Gastroesophageal sphincter (tissue), 4 donors: ENCODE measurements around the gene ABCC2. TPM values are rescaled to one million over a fixed set of nuclear protein-coding genes. Genes with fewer than 3 reads are reported as not detected.
"Not testable (repeated sequence)": the region's sequence is repeated elsewhere in the genome, so short reads cannot be mapped to it uniquely, and the experiment has no call there.

ENCODE experiments used
- ATAC-seq: fragments of 150-250 bp; one replicate; pipeline ENCODE4 v1.9.1; 2016; ENCODE audit warnings: mild to moderate bottlenecking, moderate library complexity
- H3K27ac ChIP-seq, 4 donors: fragments of 200-600 bp; sonication (generic) in 3 of 4; 1 replicate in 3 of 4; 2 replicates in 1 of 4; pipeline ENCODE4 v1.5.1; 2016 to 2019
- H3K27me3 ChIP-seq: fragments of 200-600 bp; sonication (generic); one replicate; pipeline ENCODE4 v1.5.1; 2019
- H3K36me3 ChIP-seq, 2 donors: fragments of 200-600 bp; sonication (generic); one replicate each; pipeline ENCODE4 v1.5.1; 2019; ENCODE audit warnings: control low read depth in 1 of 2
- H3K4me1 ChIP-seq, 3 donors: fragments of 200-600 bp; sonication (generic); 1 replicate in 2 of 3; 2 replicates in 1 of 3; pipeline ENCODE4 v1.5.1; 2016 to 2019; ENCODE audit warnings: control low read depth in 2 of 3
- H3K4me3 ChIP-seq, 2 donors: fragments of 200-600 bp; sonication (generic); one replicate each; pipeline ENCODE4 v1.5.1; 2019; ENCODE audit warnings: mild to moderate bottlenecking in 1 of 2, moderate library complexity in 1 of 2
- H3K9me3 ChIP-seq, 3 donors: fragments of 200-600 bp; sonication (generic); one replicate each; pipeline ENCODE4 v1.5.1; 2017 to 2019; ENCODE audit warnings: control low read depth in 2 of 3
- EP300 ChIP-seq: sonication (generic); formaldehyde crosslinking; IDR thresholded peaks from one replicate; pipeline ENCODE4 v1.6.1; 2017; ENCODE audit warnings: antibody characterized with exemption, mild to moderate bottlenecking
- POLR2A ChIP-seq, 2 donors: fragments of 450-650 bp; IDR thresholded peaks; one replicate each; pipeline ENCODE4 v1.6.1; 2017; ENCODE audit warnings: antibody characterized with exemption in 2 of 2, mild to moderate bottlenecking in 2 of 2, moderate library complexity in 1 of 2
- POLR2AphosphoS5 ChIP-seq: sonication (generic); formaldehyde crosslinking; IDR thresholded peaks from one replicate; pipeline ENCODE4 v1.6.1; 2017; ENCODE audit warnings: antibody characterized with exemption
- WGBS, 2 donors: methylation state at CpG; one replicate each; pipeline ENCODE4 v1.1.5; 2018; ENCODE audit warnings: low coverage in 1 of 2; 5-methylcytosine and 5-hydroxymethylcytosine counted together
- total RNA-seq, 4 donors: library from RNA; depleted of rRNA; stranded (reverse); fragments of >200 nt; gene quantifications; one replicate each; pipeline ENCODE4 v1.1.0, GENCODE V29; 2016
- TF ChIP-seq, protein P1 (sequence below), 4 experiments: fragments of 200-600 bp in 2 of 4; fragments of 450-650 bp in 2 of 4; sonication (generic) in 1 of 4; IDR thresholded peaks; one replicate each; pipeline ENCODE4 v1.5.1; 2017 to 2019; ENCODE audit warnings: antibody characterized with exemption in 4 of 4, mild to moderate bottlenecking in 2 of 4, moderate library complexity in 2 of 4

The ABCC2 gene
- total RNA-seq, 4 donors from 2014 or later: 0.46 to 1.5 (median 0.73) TPM

DNA sequence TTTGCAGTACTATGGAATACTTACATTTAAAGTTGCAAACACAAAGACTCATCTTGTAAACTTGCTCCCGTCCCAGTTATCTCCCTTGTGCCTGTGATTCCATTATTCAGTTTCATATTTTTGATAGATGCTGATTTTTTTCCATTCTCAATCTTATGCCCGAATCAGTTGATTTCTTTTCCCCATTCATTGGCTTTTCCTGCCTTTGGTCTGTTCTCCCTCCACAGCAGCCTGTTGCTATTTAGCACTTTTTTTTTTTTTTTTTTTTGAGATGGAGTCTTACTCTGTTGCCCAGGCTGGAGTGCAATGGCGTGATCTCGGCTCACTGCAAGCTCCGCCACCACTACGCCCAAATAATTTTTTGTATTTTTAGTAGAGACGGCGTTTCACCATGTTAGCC, 78.0 kb downstream of the ABCC2 start:
- 82 to 92% methylated on average over 4 to 6 of the region's 8 CpGs for WGBS, 2 donors
- ATAC-seq: no peak
- H3K4me3 ChIP-seq: no peak overlapping the region
- H3K36me3 ChIP-seq: no peaks in the 10 kb centered on the region
- H3K27ac ChIP-seq: no peak overlapping the region
- TF ChIP-seq EP300 (no peak), POLR2AphosphoS5 (no peak), POLR2A (IDR thresholded peaks at IDR 0.05) (no peak)
- TF ChIP-seq, protein P1, sequence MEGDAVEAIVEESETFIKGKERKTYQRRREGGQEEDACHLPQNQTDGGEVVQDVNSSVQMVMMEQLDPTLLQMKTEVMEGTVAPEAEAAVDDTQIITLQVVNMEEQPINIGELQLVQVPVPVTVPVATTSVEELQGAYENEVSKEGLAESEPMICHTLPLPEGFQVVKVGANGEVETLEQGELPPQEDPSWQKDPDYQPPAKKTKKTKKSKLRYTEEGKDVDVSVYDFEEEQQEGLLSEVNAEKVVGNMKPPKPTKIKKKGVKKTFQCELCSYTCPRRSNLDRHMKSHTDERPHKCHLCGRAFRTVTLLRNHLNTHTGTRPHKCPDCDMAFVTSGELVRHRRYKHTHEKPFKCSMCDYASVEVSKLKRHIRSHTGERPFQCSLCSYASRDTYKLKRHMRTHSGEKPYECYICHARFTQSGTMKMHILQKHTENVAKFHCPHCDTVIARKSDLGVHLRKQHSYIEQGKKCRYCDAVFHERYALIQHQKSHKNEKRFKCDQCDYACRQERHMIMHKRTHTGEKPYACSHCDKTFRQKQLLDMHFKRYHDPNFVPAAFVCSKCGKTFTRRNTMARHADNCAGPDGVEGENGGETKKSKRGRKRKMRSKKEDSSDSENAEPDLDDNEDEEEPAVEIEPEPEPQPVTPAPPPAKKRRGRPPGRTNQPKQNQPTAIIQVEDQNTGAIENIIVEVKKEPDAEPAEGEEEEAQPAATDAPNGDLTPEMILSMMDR (IDR thresholded peaks at IDR 0.05): no peak
- no peaks in the 10 kb centered on the region for H3K27me3 ChIP-seq
- no peaks in the 10 kb centered on the region for H3K4me1 ChIP-seq
- no peaks in the 10 kb centered on the region for H3K9me3 ChIP-seq

DNA sequence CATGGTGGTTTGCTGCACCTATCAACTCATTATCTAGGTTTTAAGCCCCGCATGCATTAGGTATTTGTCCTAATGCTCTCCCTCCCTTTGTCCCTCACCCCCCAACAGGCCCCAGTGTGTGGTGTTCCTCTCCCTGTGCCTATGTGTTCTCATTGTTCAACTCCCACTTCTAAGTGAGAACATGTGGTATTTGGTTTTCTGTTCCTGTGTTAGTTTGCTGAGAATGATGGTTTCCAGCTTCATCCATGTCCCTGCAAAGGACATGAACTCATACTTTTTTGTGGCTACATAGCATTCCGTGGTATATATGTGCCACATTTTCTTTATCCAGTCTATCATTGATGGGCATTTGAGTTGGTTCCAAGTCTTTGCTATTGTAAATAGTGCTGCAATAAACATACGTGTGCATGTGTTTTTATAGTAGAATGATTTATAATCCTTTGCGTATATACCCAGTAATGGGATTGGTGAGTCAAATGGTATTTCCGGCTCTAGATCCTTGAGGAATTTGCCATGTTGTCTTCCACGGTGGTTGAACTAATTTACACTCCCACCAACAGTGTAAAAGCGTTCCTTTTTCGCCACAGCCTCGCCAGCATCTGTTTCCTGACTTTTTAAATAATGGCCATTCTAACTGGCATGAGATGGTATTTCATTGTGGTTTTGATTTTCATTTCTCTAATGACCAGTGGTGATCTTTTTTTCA, 81.2 kb downstream of the ABCC2 start:
- not testable (repeated sequence) for H3K4me3 ChIP-seq, H3K9me3 ChIP-seq, H3K36me3 ChIP-seq, H3K4me1 ChIP-seq, H3K27ac ChIP-seq, ATAC-seq, H3K27me3 ChIP-seq
- 57 to 69% methylated on average over 8 to 9 of the region's 9 CpGs for WGBS, 2 donors

DNA sequence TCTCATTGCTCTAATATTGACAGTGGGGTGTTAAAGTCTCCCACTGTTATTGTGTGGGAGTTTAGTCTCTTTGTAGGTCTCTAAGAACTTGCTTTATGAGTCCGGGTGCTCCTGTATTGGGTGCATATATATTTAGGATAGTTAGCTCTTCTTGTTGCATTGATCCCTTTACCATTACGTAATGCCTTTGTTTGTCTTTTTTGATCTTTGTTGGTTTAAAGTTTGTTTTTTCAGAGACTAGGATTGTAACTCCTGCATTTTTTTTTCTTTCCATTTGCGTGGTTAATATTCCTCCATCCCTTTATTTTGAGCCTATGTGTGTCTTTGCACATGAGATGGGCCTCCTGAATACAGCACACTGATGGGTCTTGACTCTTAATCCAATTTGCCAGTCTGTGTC, 84.8 kb downstream of the ABCC2 start:
- H3K4me1 ChIP-seq, H3K4me3 ChIP-seq, ATAC-seq: not testable (repeated sequence)

DNA sequence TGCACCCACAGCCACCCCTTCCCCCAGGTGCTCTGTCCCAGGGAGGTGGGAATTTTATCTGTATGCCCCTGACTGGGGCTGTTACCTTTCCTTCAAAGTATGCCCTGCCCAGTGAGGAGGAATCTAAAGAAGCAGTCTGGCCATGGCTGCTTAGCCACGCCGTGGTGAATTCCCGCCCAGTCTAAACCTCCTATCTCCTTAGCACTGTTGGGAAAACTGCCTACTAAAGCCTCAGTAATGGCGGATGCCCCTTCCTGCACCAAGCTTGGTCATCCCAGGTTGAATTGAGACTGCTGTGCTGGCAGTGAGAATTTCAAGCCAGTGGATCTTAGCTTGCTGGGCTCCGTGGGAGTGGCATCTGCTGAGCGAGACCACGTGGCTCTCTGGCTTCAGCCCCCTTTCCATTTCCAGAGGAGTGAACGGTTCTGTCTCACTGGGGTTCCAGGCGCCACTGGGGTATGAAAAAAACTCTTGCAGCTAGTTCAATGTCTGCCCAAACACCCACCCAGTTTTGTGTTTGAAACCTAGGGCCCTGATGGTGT, 87.2 kb downstream of the ABCC2 start:
- WGBS, 2 donors: 59% methylated on average over 8 of the region's 9 CpGs; no CpG with 5 or more reads in 1 of the 2 donors
- Histone ChIP-seq H3K27ac (no peak overlapping the region), H3K27me3 (peaks cover 11% of the 10 kb centered on the region), H3K9me3 (peaks cover 0 to 7% (median 0%) of the 10 kb centered on the region in 3 donors), H3K36me3 (peaks cover 0 to 2% of the 10 kb centered on the region in 2 donors), H3K4me1 (no peaks in the 10 kb centered on the region), H3K4me3 (no peak overlapping the region)
- no peak for TF ChIP-seq EP300
- no peak for TF ChIP-seq POLR2A (IDR thresholded peaks at IDR 0.05)
- ATAC-seq: no peak

More for the DNA sequence above, 84.8 kb downstream of the ABCC2 start:
- peaks cover 11% of the 10 kb centered on the region for H3K27me3 ChIP-seq
- H3K36me3 ChIP-seq, H3K9me3 ChIP-seq, H3K27ac ChIP-seq: not testable (repeated sequence)
- WGBS, 2 donors: 98 to 100% methylated on average over 2 to 3 of the region's 3 CpGs

DNA sequence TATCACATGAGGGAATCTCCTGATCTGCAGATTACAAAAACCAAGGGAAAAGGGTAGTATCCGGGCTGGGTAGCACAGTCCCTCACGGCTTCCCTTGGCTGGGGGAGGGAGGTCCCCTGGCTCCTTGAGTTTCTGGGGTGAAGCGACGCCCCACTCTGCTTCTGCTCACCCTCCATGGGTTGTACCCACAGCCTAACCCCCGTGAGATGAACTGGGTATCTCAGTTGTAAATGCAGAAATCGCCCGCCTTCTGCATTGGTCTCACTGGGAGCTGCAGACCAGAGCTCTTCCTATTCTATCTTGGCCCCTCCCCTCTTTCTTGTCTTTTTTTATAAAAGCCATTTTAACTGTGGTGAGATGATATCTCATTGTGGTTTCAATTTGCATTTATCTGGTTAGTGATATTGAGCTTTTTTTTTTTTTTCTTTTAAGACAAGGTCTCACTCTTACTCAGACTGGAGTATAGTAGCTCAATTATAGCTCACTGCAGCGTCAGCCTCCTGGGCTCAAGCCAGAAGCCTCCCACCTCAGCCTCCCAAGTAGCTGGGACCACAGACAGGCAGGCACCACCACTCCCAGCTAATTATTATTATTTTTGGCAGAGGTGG, 87.8 kb downstream of the ABCC2 start:
- no peak overlapping the region for H3K27ac ChIP-seq
- TF ChIP-seq, protein P1 (IDR thresholded peaks at IDR 0.05): no peak
- TF ChIP-seq POLR2A (IDR thresholded peaks at IDR 0.05): no peak
- TF ChIP-seq EP300: no peak
- no peak for ATAC-seq
- H3K4me1 ChIP-seq: no peaks in the 10 kb centered on the region
- H3K4me3 ChIP-seq: no peak overlapping the region
- peaks cover 0 to 6% of the 10 kb centered on the region in 2 donors for H3K36me3 ChIP-seq
- H3K9me3 ChIP-seq: peaks cover 0 to 7% (median 0%) of the 10 kb centered on the region in 3 donors
- WGBS, 2 donors: 63 to 95% methylated on average over 5 to 6 of the region's 8 CpGs
- peaks cover 11% of the 10 kb centered on the region for H3K27me3 ChIP-seq

DNA sequence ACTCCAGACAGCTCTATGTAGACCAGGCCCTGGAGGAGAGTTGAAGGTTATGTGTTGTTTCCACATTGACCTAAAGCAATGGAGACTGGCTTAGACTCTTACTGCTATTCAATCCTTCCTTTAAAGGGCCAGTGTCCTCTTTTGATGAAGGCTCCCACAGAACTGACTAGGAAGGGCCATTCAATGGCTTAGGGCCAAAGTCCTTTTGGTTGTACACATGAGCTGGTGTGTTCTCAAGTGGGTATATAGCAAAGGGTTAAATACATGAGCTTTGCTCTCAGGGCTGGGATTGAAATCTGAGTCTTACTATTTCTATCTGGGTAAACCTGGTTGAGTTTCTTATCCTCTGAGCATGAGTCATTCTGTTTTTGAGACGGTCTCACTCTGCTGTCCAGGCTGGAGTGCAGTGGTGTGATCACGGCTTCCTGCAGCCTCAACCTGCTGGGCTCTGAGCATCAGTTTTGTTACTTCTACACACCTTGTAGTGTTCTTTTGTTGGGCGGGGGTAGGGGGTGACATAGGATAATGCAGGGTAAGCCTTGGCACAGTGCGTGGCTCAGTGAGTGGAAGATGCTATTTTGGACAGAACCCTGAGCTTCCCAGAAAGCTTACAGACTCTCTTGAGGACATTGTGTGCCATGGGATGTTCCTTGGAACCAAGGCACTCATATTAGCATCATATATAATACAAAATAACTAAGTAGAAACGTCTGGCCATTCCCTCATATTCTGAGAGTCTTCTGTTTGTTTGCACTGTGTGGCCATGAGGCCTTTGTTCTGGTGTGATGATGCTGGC, 90.1 kb downstream of the ABCC2 start:
- 52 to 73% methylated on average over 3 to 4 of the region's 5 CpGs for WGBS, 2 donors
- H3K4me3 ChIP-seq: no peak overlapping the region

More for the DNA sequence above, 90.1 kb downstream of the ABCC2 start:
- no peak for ATAC-seq
- no peaks in the 10 kb centered on the region for H3K4me1 ChIP-seq
- peaks cover 11% of the 10 kb centered on the region for H3K27me3 ChIP-seq
- H3K36me3 ChIP-seq: peaks cover 0 to 29% of the 10 kb centered on the region in 2 donors
- no peak for TF ChIP-seq POLR2A (IDR thresholded peaks at IDR 0.05)
- no peak for TF ChIP-seq POLR2AphosphoS5
- TF ChIP-seq EP300: no peak
- TF ChIP-seq, protein P1 (IDR thresholded peaks at IDR 0.05): no peak
- no peaks in the 10 kb centered on the region for H3K9me3 ChIP-seq
- H3K27ac ChIP-seq: no peak overlapping the region
